NCI-H1417 treated with DMSO at 0.1 percent for 48 hours (cell line): ENCODE data around the gene ARSB.
"Not testable (repeated sequence)": the region's sequence is repeated elsewhere in the genome, so short reads cannot be mapped to it uniquely, and the experiment has no call there.

Source experiments
- DNase-seq: peaks from one replicate; lab custom pipeline; 2025; lab: John Stamatoyannopoulos, UW

ARSB gene

GRCh38 chr5:78779262-78779661 is 205.8 kb downstream of the ARSB start:
- no peak for DNase-seq

GRCh38 chr5:78778538-78778937 is 206.6 kb downstream of the ARSB start:
- no peak for DNase-seq

GRCh38 chr5:78777901-78778300 is 207.2 kb downstream of the ARSB start:
- DNase-seq: no peak

GRCh38 chr5:78776637-78777036 is 208.5 kb downstream of the ARSB start:
- no peak for DNase-seq

- no peak for DNase-seq
Observed at GRCh38 chr5:78773655-78774054, 211.5 kb downstream of the ARSB start.

- no peak for DNase-seq
Observed at GRCh38 chr5:78771260-78772205, 213.6 kb downstream of the ARSB start.

GRCh38 chr5:78768781-78769380 is 216.2 kb downstream of the ARSB start:
- DNase-seq: no peak

GRCh38 chr5:78766412-78766762 is 218.7 kb downstream of the ARSB start:
- DNase-seq: no peak

GRCh38 chr5:78765756-78766411 is 219.2 kb downstream of the ARSB start:
- DNase-seq: no peak

- DNase-seq: no peak
Observed at GRCh38 chr5:78765116-78765515, 220.0 kb downstream of the ARSB start.

- DNase-seq: no peak
Observed at GRCh38 chr5:78763659-78764189, 221.4 kb downstream of the ARSB start.

- not testable (repeated sequence) for DNase-seq
Observed at GRCh38 chr5:78762743-78763142, 222.4 kb downstream of the ARSB start.

GRCh38 chr5:78761840-78762239 is 223.3 kb downstream of the ARSB start:
- DNase-seq: no peak

GRCh38 chr5:78760770-78761169 is 224.3 kb downstream of the ARSB start:
- no peak for DNase-seq

- no peak for DNase-seq
Observed at GRCh38 chr5:78760366-78760765, 224.7 kb downstream of the ARSB start.

- DNase-seq: no peak
Observed at GRCh38 chr5:78758169-78758839, 226.8 kb downstream of the ARSB start.

GRCh38 chr5:78757269-78758053 is 227.6 kb downstream of the ARSB start:
- no peak for DNase-seq

GRCh38 chr5:78756858-78757257 is 228.3 kb downstream of the ARSB start:
- no peak for DNase-seq

GRCh38 chr5:78755822-78756429 is 229.2 kb downstream of the ARSB start:
- no peak for DNase-seq

- DNase-seq: no peak
Observed at GRCh38 chr5:78754655-78755054, 230.5 kb downstream of the ARSB start.

GRCh38 chr5:78753093-78753531 is 232.0 kb downstream of the ARSB start:
- DNase-seq: no peak
